Measurements from ENCODE around the gene ADAM15. TPM values are rescaled to one million over a fixed set of nuclear protein-coding genes. Genes with fewer than 3 reads are reported as not detected.

The ADAM15 gene
- total RNA-seq, 1 experiment from 2014 or later: 30.6 TPM

- no peak overlapping the region for H3K4ac ChIP-seq (ENCODE audit: low read depth, low read length)
- H3K23me2 ChIP-seq (ENCODE audit: insufficient read length, low read depth, low read length, poor library complexity, severe bottlenecking): peaks cover 16% of the 10 kb centered on the region
- no peaks in the 10 kb centered on the region for H3K79me2 ChIP-seq (ENCODE audit: insufficient read depth, low read length)
- no peak overlapping the region for H3T11ph ChIP-seq (ENCODE audit: low read length)
- H3K9me3 Mint-ChIP-seq: no peaks in the 10 kb centered on the region; a peak in 1 of 5 replicates
- H2AK5ac ChIP-seq (ENCODE audit: insufficient read length, low read length): no peak overlapping the region
- H3K4me2 ChIP-seq (ENCODE audit: insufficient read depth, insufficient read length, low read length): no peak overlapping the region
- no peak overlapping the region for H2BK5ac ChIP-seq (ENCODE audit: insufficient read length, low read length)
- no peak overlapping the region for H2AFZ ChIP-seq (ENCODE audit: low read length)
- no peak overlapping the region for H3K56ac ChIP-seq (ENCODE audit: insufficient read length, low read depth, low read length)
- no peak overlapping the region for H3K27ac ChIP-seq (ENCODE audit: insufficient read length, low read depth, low read length)
- no peak overlapping the region for H4K5ac ChIP-seq (ENCODE audit: insufficient read length, low read depth, low read length)
- peaks cover 33 to 58% of the 10 kb centered on the region in 2 experiments for H3K4me1 Mint-ChIP-seq
- H3K79me1 ChIP-seq (ENCODE audit: insufficient read depth, low read depth, low read length, poor library complexity, severe bottlenecking): no peaks in the 10 kb centered on the region
- peaks cover 4% of the 10 kb centered on the region; the same call in 1 of the 2 replicates for H3K27me3 ChIP-seq (ENCODE audit: insufficient read depth, low read length)
- no peak overlapping the region for H2BK12ac ChIP-seq (ENCODE audit: insufficient read length, low read depth, low read length)
- no peak overlapping the region for H3K4me3 Mint-ChIP-seq
- no peaks in the 10 kb centered on the region for H3K9me3 ChIP-seq (ENCODE audit: control insufficient read depth, low read depth, low read length)
- H3K4me1 ChIP-seq (ENCODE audit: insufficient read depth, low read length): no peaks in the 10 kb centered on the region; the same call in 1 of the 2 replicates
- no peak overlapping the region for H3K14ac ChIP-seq (ENCODE audit: insufficient read depth, low read length)
- H3K27ac Mint-ChIP-seq: peak overlapping the region in 1 of 3 experiments; percentile 45; a peak in 1 of 7 replicates
- H3K27me3 Mint-ChIP-seq (ENCODE audit: low read depth): peaks cover 20% of the 10 kb centered on the region
- H4K20me1 ChIP-seq (ENCODE audit: control insufficient read depth, insufficient read depth, insufficient read length): no peaks in the 10 kb centered on the region
- no peak overlapping the region for H3K23ac ChIP-seq (ENCODE audit: insufficient read length, low read depth, low read length)
- no peak overlapping the region for H2BK120ac ChIP-seq (ENCODE audit: low read depth, low read length, poor library complexity, severe bottlenecking)
- H3K9ac ChIP-seq (ENCODE audit: extremely low read depth, insufficient read length, low read length): no peak overlapping the region
- DNase-seq: no peak
- WGBS (ENCODE audit: extremely low coverage, insufficient read length, low lambda C conversion rate): no CpG with 5 or more reads among the region's 8 CpGs
- no peak overlapping the region for H2BK15ac ChIP-seq (ENCODE audit: low read depth, low read length)
- no peak overlapping the region for H2BK20ac ChIP-seq (ENCODE audit: low read depth, low read length, poor library complexity, severe bottlenecking)
- H4K91ac ChIP-seq (ENCODE audit: insufficient read length, low read depth, low read length): no peak overlapping the region
- H3K18ac ChIP-seq (ENCODE audit: insufficient read length, low read depth, low read length): no peak overlapping the region
- no peak overlapping the region for H4K8ac ChIP-seq (replicated peaks; ENCODE audit: insufficient read length, low read depth, low read length)
- no peaks in the 10 kb centered on the region; a peak in 2 of 7 replicates for H3K36me3 Mint-ChIP-seq (ENCODE audit: insufficient read depth in 1 of 3, low read depth in 3 of 3)
- TF ChIP-seq, protein P1, sequence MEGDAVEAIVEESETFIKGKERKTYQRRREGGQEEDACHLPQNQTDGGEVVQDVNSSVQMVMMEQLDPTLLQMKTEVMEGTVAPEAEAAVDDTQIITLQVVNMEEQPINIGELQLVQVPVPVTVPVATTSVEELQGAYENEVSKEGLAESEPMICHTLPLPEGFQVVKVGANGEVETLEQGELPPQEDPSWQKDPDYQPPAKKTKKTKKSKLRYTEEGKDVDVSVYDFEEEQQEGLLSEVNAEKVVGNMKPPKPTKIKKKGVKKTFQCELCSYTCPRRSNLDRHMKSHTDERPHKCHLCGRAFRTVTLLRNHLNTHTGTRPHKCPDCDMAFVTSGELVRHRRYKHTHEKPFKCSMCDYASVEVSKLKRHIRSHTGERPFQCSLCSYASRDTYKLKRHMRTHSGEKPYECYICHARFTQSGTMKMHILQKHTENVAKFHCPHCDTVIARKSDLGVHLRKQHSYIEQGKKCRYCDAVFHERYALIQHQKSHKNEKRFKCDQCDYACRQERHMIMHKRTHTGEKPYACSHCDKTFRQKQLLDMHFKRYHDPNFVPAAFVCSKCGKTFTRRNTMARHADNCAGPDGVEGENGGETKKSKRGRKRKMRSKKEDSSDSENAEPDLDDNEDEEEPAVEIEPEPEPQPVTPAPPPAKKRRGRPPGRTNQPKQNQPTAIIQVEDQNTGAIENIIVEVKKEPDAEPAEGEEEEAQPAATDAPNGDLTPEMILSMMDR (conservative IDR thresholded peaks at IDR 0.05): no peak
Measured at GRCh38 chr1:155048449-155049334, 2.4 kb upstream of the ADAM15 start.
